ENCODE data around the gene PLD2.

- TF ChIP-seq POLR2AphosphoS5 (IDR thresholded peaks at IDR 0.05; ENCODE audit: borderline replicate concordance, low read depth, low read length) (no peak), FOXP2 (optimal IDR thresholded peaks at IDR 0.05; ENCODE audit: control extremely low read depth, extremely low read length, insufficient read depth) (no peak), EZH2 (IDR thresholded peaks at IDR 0.05) (no peak)
Observed at GRCh38 chr17:4816826-4817225, 9.9 kb downstream of the PLD2 start.

Measured in SK-N-MC (cell line).